Ishikawa (cell line): Measurements from ENCODE around the gene STMP1.

Source experiments
- CEBPB ChIP-seq: IDR thresholded peaks from 2 replicates; pipeline ENCODE4 v1.6.1; 2012
- CREB1 ChIP-seq: IDR thresholded peaks from 2 replicates; pipeline ENCODE4 v1.6.1; 2012; ENCODE audit warnings: low read depth
- EGR1 ChIP-seq: IDR thresholded peaks from 2 replicates; pipeline ENCODE4 v1.6.1; 2012
- EP300 ChIP-seq: IDR thresholded peaks from 2 replicates; pipeline ENCODE4 v1.6.1; 2012; ENCODE audit warnings: borderline replicate concordance
- FOXM1 ChIP-seq: IDR thresholded peaks from 2 replicates; pipeline ENCODE4 v1.6.1; 2012; ENCODE audit warnings: low read depth, borderline replicate concordance
- NFIC ChIP-seq: IDR thresholded peaks from 2 replicates; pipeline ENCODE4 v1.6.1; 2012
- RAD21 ChIP-seq: IDR thresholded peaks from 2 replicates; pipeline ENCODE4 v1.6.1; 2012; ENCODE audit warnings: low read depth
- TAF1 ChIP-seq: IDR thresholded peaks from 2 replicates; pipeline ENCODE4 v1.6.1; 2012; ENCODE audit warnings: low read depth, mild to moderate bottlenecking
- TCF12 ChIP-seq: IDR thresholded peaks from 2 replicates; pipeline ENCODE4 v1.6.1; 2012; ENCODE audit warnings: low read depth
- TEAD4 ChIP-seq: IDR thresholded peaks from 2 replicates; pipeline ENCODE4 v1.6.1; 2012
- YY1 ChIP-seq: IDR thresholded peaks from 2 replicates; pipeline ENCODE4 v1.6.1; 2012; ENCODE audit warnings: low read depth
- ZBTB7A ChIP-seq: IDR thresholded peaks from 2 replicates; pipeline ENCODE4 v1.6.1; 2012; ENCODE audit warnings: low read depth
- TF ChIP-seq, protein P1 (sequence below): IDR thresholded peaks from 2 replicates; pipeline ENCODE4 v1.6.1; 2012
- TF ChIP-seq, protein P2 (sequence below): IDR thresholded peaks from 2 replicates; pipeline ENCODE4 v1.6.1; 2012; ENCODE audit warnings: low read depth, mild to moderate bottlenecking
- TF ChIP-seq, protein P3 (sequence below): IDR thresholded peaks from 2 replicates; pipeline ENCODE4 v1.6.1; 2012

The STMP1 gene

DNA sequence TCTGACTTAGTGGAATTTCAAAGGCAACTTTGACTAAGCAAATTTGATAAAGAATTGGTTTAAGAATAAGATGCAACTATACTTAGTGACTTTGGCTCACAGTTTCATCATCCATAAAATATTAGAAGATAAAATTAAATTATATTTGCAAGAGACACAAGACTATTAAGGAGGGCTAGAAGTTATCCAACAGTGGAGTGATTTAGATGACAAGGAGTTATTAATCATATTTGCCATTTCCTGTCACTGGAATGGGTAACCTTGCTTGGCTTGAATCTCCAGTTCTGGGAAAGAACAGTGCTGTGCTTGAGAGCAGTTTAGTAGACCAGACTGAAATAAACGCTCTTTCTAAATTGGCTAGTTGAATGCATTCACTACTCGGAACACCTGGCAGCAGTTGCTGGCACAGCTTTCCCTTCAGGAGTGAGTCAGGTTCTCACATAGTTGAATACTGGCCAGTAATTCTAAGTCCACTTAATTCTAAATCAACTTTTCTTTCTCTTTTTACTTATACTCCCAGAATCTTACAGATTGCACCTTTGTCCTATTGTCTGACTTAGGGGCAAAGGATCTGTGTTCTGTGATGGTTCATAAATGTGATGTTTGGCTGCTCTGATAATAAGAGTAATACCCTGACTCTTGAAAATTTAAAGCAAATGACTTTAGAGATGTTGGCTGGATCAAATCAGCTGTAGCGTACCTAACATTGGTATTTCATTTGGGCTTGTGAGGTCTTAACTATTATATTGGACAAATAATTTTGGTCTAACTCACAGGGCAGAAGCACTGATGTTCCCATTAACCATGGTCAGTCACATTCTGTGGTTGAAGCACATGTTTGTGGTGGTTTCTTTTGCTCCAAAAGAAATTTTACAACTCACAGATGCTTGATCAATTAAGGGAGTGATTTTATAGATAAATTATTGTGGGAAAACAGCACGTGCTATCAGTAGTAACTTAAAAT, 16.6 kb downstream of the STMP1 start:
- TF ChIP-seq, protein P1, sequence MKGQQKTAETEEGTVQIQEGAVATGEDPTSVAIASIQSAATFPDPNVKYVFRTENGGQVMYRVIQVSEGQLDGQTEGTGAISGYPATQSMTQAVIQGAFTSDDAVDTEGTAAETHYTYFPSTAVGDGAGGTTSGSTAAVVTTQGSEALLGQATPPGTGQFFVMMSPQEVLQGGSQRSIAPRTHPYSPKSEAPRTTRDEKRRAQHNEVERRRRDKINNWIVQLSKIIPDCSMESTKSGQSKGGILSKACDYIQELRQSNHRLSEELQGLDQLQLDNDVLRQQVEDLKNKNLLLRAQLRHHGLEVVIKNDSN, result no peak
- TF ChIP-seq, protein P2, sequence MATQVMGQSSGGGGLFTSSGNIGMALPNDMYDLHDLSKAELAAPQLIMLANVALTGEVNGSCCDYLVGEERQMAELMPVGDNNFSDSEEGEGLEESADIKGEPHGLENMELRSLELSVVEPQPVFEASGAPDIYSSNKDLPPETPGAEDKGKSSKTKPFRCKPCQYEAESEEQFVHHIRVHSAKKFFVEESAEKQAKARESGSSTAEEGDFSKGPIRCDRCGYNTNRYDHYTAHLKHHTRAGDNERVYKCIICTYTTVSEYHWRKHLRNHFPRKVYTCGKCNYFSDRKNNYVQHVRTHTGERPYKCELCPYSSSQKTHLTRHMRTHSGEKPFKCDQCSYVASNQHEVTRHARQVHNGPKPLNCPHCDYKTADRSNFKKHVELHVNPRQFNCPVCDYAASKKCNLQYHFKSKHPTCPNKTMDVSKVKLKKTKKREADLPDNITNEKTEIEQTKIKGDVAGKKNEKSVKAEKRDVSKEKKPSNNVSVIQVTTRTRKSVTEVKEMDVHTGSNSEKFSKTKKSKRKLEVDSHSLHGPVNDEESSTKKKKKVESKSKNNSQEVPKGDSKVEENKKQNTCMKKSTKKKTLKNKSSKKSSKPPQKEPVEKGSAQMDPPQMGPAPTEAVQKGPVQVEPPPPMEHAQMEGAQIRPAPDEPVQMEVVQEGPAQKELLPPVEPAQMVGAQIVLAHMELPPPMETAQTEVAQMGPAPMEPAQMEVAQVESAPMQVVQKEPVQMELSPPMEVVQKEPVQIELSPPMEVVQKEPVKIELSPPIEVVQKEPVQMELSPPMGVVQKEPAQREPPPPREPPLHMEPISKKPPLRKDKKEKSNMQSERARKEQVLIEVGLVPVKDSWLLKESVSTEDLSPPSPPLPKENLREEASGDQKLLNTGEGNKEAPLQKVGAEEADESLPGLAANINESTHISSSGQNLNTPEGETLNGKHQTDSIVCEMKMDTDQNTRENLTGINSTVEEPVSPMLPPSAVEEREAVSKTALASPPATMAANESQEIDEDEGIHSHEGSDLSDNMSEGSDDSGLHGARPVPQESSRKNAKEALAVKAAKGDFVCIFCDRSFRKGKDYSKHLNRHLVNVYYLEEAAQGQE, result no peak
- TF ChIP-seq NFIC (peak; percentile 93), CREB1 (no peak), CEBPB (no peak), ZBTB7A (no peak), YY1 (no peak), TCF12 (peak; percentile 80), TAF1 (no peak), EGR1 (no peak), RAD21 (no peak), EP300 (peak; percentile 52; the same call in 1 of the 2 replicates), TEAD4 (peak; percentile 42), FOXM1 (no peak; the same call in 1 of the 2 replicates)
- TF ChIP-seq, protein P3, sequence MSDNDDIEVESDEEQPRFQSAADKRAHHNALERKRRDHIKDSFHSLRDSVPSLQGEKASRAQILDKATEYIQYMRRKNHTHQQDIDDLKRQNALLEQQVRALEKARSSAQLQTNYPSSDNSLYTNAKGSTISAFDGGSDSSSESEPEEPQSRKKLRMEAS, result no peak

DNA sequence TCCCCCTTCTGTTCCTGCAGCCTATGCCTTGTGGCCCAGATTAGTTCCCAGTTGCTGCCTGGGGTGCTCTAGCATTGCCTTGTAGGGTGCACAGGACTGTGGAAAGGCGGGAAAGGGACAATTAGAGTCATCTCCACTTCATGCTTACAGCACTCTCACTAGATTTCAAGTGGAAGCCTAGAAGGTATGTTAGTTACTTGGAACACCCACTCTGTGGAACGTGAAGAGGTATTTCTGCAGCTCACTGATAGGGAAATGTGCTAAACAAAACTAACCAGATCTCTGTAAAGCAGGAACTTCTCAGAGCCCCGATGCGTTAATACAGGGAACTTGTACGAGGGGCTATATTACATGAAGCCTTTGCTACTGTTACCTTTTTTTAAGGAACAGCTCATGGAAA, 19.4 kb downstream of the STMP1 start:
- no peak for TF ChIP-seq TAF1
- no peak for TF ChIP-seq YY1
- no peak for TF ChIP-seq CREB1
- no peak for TF ChIP-seq TEAD4
- no peak for TF ChIP-seq TCF12
- TF ChIP-seq, protein P3, result no peak
- TF ChIP-seq EP300, result no peak
- TF ChIP-seq CEBPB, result no peak
- TF ChIP-seq FOXM1, result no peak
- TF ChIP-seq, protein P2, result no peak
- TF ChIP-seq, protein P1, result no peak
- TF ChIP-seq ZBTB7A, result no peak
- no peak for TF ChIP-seq EGR1
- TF ChIP-seq RAD21, result no peak
- TF ChIP-seq NFIC, result no peak

DNA sequence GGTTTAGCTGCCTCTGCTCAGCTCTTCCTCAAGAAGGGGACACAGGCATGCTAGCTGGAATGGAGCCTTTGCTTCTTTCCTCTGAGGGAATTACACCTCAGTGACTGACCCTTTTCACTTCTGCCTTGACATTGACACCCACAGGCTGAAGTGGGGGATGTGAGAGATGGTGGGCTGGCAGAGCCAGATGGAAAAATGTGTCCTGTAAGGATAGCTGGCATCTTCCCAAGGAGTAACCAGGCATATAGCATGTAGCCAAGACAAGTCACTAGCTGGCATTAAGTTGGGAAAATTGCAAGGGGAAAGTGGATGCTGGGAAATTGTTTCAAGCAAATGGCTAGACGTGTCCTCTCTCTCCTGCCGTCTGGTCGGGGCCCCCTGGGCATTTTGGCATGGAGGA, 19.9 kb downstream of the STMP1 start:
- TF ChIP-seq ZBTB7A (no peak), RAD21 (no peak)

DNA sequence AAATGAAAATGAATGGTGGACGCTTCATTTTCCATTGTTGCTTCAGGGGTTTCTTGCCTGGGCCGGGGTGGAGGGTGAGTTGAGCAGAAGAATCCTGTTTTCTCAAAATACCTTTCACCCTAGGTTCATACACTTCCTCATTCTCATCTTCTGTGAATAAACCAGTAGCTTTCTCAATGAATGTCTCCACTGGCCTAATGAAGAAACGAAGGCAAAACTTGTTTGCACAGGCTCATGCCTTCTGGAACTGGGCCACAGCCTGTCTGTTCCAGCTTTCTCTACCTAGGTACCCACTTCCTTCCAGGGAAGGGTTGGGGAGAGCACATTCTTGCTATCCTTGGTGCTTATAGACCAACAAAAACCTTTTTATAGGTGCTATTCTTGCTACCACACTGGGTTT, 21.3 kb downstream of the STMP1 start:
- TF ChIP-seq CEBPB (no peak), RAD21 (no peak), NFIC (no peak), FOXM1 (no peak), TAF1 (no peak), YY1 (no peak)
- TF ChIP-seq, protein P1, result no peak
- TF ChIP-seq, protein P3, result no peak
- TF ChIP-seq, protein P2, result no peak
